GM18508 (cell line): Measurements from ENCODE around the gene PHKA2.
A peak's percentile ranks its signal among the peaks of the same experiment; 100 is the strongest.

Experiments used
- ATAC-seq: cut with Tn5 transposase; IDR thresholded peaks from one replicate; pipeline ENCODE4 v1.9.1; 2021; ENCODE audit warnings: moderate number of reproducible peaks; ENCODE audit not compliant: insufficient read depth, unreplicated experiment

PHKA2 gene

DNA sequence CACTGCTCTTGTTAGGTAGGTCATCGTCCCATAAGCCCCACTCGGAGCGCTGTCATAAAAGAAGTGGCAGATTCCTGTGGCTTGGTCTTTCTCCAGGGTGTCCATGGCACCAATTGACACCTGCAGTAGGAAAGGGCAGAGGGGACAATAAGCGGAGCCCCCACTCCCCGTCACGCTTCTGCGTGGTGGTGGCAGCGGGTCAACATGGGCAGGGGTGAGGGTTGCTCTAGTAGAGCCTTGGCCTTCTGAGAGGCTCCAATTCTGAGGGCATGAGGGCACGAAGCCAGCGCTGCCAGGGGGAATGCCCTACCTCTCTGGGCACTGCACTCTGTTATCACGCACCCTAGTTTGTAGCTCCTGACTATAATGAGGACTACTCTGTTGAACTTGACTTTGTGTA is 90.4 kb downstream of the PHKA2 start:
- no peak for ATAC-seq

DNA sequence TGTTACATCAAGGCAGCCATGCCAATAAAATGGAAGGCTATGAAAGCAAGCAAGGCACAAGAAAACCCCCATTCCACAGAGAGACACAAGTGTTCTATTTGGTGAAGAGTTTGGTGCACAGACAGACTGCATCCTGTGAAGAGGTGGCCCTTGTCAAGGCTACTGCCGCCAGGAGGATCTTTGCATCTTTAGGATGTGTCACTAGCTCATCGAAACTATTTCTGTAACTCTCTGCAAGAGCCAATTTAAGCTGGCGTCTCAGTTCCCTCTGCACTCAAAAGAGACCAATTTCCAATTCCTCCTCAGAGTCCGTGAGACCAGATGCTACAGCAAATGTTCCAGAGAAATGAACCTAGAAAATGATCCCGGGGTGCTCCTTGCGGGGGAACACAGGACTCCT is 91.0 kb downstream of the PHKA2 start:
- no peak for ATAC-seq

DNA sequence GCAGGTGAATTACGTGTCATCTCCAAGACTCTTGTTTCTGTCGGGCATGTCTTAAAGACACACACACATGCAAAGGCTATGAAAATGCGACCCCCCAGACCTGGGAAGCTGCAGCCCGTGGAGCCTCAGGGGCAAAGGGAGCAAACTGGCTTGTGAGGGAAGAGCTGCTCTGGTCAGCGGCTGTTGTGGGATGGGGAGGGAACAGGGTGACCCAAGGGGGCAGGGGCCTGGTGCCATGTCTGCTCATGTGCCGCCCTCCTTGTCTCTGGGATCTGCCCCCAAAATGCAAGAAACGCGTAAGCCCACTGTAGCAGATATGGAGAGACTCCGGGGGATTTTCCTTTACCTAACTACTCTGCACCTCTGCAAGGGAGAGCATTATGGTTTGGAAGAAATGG is 92.4 kb downstream of the PHKA2 start:
- ATAC-seq, result no peak

DNA sequence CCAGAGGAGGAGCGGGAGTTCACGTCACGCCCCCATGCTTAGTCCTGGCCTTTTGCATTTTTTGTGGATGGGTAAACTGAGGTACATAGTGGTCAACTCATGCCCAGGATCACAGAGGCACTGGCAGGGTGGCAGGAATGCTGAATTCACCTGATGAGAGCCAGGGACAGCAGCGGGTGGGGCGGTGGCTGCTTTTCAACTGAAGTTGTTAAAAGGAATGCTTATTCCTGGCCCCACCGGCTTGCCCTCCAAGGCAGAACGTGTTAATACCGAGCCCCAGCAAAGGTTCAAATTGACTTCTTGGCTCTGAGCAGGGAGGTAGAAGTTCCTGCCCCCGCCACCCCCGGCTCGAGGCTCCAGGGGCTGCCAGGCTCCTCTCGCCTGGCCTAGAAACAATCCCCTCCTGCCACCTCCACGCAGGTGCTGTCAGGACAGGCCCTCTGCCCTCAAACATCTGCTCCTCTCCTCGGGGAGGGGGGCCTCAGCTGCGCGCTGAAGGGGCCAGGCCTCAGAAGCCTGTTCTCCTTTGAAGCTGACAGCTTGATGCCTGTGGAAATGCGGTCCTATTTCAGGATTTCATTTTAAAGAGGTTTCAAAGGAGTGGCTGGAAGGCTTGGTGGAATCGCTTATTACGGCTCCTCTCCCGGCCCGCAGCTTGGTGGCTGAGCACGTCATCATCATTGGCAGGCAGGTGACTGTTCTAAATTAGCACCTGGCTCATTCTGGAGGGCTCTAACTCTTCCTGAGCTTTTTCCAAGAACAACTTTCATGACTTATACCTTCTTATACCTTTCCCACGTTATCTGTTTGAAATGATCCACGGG is 93.0 kb downstream of the PHKA2 start:
- no peak for ATAC-seq

DNA sequence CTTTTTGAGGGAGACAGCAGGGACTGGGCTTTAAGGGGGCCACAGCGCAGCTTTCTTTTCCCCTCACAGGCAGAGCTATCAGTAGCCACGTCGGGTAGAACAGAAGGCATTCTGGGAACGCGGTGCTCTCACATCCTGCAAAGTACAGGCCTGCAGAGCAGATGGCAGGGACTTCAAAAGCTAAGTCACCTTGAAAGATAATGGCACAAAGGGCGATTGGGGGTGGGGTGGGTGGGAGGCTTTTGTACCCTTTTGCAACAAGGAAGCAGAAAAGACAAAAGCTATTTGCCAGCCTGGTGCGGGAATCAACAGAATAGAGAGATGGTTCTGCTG is 93.9 kb downstream of the PHKA2 start:
- ATAC-seq, result no peak

DNA sequence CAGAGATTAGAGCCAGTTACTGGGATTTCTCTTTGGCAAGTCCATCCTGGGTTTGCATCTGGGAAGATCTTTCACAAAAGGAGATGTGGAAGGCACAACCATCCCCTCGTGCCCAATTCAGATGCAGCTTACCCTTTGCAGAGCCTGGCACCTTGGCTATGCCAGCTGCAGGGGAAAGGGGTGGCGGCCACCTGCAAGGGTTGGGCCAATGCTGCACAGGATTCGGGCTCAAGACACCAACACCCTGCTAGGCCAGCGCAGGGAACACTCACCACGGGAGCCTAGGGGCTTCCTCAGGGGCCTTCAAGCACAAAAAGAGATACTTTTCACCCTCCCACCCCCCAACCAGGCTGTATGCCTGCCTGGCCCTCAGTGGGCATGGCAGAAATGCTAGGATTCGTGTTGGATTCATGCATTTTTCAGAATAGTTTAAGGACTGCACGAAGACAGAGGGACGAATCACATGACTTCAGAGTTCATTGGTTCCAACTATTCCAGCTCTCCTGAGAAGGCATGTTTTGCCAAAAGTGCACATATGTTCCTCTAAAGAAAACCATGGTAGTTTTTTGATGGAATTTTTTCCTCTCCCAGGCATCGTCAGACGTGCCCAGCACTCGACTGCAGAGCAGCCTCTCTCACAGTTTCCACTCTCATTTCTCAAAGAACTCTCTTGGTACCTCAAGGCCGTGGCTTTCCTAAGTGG is 94.4 kb downstream of the PHKA2 start:
- no peak for ATAC-seq

DNA sequence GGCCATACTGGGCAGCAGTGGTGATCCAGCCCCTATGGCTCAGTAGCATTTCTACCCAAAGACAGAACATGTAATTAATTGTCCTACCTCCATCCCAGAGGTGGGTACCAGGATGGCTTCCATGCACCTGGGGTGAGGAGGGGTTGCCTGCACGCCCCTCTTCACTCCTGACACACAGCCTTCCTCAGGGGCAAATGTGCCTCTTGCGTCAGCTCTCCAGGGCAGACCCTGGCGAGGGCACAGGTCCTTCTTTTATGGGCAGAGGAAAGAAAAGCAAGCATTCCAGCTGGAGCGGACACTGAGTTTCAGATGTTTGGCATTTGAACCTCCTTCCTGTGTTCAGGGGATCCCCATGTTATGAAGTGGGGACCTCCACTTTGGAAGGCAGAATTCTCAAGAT is 95.6 kb downstream of the PHKA2 start:
- no peak for ATAC-seq

DNA sequence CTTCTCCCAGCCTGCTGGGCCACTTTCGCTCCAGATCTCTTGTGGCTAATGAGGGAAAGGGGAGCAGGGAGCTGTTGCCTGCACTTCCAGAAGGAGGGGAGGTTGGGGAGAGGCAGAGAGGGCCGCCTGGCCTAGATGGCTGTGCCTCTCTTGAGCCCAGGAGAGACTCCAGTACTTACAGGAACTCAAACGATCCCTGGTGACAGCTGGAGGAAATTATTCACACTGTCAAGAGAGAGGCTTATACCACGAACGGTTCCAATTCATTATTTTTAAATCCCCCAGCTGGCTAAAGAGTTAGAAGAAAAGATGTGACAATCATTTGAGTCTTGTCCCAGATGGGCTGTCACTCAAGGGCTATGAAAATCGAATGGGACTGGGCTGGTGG is 96.1 kb downstream of the PHKA2 start:
- ATAC-seq, result no peak

DNA sequence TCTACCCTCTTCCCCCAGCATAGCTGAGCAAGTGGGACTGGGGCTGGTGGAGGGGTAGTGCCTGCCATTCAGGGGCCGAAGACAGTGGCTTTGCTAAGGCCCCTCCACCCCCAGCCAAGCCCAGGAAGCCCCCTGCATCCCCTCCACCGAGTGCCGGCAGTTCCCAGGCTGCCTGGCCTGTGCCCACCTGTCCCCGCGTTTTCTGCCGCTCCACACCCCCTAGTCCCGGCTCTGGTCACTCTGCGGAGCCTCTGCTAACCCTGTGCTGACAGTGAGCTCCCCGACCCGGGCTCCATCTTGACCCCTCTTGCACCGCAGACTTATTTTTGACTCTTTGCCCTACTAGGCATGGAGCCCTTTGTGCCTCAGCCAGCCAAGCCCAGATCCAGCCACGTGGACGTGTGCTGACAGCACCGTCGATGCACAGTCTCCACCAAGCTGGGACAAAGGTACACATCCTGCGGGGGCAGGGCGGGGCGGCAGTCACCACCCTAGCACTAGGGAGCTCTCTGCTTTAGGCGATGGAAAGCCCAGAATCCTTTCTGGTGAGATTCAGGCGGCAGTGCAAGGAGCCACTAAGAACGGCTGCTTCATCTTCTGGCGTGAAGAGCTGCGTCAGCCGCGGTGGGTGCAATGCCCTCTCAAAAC is 96.6 kb downstream of the PHKA2 start:
- no peak for ATAC-seq

DNA sequence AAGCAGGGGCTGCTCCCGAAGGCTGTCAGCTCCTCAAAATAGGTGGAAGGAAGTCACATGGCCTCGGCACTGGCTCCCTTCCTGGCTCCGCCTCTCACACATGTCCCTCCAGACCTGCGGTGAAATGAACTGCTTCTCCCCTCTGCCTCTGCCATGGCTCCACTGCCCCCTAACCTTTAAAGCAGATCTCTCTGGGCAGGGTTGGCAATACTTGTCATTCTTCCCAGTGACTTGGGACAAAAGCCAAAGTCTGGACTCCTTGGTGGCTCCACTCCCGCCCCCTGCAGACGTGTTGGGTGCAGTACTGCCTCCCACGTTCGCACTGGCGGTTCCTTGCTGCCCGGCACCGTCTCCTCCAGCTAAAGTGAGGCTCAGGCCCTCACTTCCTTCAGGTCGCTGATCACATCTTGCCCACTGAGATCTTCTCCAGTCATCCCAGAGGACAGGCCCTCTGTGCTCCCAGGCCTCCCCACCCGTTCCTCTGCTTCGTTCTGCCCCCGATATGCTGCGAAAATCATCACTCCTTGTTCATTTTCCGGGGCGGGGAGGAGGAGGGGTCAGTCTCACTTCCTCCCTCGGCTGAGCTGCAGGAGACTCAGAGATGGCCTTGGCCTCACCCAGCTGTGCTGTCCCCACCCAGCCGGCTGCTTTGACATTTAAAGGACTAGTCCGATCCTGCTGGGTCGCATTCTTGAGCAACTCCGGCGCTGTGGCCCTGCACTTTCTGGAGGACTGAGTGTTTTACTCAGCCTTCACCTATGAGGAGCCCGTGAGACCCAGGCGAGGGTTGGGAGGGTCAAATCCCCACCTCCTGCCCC is 97.4 kb downstream of the PHKA2 start:
- peak; percentile 45 for ATAC-seq

DNA sequence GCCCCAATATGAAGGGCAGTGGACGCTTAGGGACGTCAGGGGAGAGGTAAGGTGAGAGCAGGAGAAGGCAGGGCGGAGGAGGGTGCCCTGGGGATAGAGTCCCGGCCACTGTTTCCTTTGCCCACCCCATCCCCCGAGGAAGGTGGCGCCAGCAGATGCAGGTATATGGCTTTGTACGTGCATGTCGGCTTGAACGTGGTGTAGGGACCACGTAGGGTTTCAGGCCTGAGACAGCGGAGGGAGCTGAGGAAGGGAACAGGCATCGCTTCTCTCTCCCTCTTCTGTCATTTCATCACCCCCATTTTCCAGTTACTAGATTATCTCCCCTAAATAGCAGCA is 97.9 kb downstream of the PHKA2 start:
- ATAC-seq, result peak; percentile 22

DNA sequence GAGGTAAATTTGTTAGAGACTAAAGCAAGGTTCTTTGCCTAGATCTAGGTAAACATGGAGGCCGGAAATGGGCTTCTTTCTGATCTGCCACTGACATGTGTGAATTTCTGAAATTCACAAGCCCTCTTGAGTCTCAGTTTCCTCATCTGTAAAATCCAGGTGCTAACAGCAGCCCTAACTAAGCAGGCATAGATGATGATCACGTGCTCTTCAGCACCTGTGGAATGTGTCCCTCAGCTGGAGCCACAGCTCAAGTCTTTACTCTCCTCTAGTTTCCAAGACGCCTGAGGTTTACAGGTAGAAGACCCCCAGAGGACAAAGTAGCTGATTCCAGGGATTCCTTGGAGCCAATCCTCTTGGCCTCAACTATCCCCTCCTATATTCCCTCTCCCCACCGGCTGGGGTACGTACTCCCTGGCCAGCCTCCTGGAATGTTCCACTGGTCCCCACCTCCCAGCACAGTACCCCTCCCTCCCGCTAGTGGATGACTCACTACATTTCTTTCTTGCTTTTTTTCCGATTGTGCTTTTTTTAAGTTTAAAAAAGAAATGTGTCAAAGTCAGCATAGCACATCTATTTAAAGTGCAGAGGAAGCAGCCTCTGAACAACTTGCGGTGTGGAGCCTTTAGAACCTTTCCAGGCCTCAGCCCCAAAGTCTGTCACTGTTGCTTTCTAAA is 98.4 kb downstream of the PHKA2 start:
- ATAC-seq, result no peak

DNA sequence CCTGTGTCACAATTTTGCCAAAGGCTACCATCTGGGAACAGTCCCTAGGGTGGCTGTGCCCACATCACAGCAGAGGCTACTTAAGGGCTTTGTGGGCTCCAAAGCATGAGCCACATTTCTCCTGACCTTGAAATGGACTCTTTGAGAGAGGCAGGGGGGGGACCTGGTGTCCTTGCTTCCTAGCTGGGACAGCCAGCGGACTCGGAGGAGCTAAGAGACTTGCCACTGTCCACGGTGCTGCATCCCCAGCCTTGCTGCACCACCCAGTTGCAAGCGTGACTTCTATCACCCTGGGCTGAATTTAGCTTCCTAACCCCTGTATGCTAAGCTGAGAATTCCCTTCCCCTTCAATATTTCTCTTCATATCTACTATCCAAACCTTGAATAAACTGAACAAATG is 99.0 kb downstream of the PHKA2 start:
- ATAC-seq, result no peak

DNA sequence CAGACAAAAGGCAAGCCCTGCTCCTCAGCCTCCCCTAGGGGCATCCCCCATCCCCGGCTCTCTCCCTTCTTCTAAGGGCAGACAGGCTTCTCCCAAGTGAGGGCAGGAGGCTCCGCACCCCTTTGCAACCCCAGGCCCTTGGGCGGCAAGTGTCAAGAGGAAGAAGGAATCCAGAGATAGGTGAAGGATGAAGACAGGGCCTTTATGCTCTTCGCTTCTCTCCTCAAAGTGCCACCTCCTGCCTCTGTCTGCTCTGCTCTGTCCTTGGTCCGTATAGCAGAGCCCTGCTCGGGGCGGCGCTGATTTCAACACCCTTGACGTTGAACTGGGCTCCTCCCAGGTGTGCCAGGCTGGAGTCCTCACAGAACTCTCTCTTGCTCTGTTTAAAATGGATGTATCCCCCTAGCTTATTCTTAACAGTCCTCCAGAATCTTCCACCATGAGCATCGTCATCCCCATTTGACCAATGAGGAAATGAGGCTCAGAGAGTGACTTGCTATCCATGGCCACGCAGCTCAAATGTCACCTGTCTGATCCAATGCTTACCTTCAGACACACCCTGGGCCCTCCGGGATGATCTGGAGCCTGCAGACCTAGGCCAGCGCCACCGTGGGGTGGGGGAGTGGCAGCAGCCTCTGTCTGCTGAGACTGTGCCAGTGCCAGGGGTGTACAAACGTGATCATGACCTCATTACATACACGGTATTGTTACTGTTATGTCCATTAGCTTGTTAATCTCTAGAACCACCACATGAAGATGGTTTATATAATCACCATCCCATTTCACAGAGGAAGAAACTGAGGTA is 99.8 kb downstream of the PHKA2 start:
- ATAC-seq, result no peak

DNA sequence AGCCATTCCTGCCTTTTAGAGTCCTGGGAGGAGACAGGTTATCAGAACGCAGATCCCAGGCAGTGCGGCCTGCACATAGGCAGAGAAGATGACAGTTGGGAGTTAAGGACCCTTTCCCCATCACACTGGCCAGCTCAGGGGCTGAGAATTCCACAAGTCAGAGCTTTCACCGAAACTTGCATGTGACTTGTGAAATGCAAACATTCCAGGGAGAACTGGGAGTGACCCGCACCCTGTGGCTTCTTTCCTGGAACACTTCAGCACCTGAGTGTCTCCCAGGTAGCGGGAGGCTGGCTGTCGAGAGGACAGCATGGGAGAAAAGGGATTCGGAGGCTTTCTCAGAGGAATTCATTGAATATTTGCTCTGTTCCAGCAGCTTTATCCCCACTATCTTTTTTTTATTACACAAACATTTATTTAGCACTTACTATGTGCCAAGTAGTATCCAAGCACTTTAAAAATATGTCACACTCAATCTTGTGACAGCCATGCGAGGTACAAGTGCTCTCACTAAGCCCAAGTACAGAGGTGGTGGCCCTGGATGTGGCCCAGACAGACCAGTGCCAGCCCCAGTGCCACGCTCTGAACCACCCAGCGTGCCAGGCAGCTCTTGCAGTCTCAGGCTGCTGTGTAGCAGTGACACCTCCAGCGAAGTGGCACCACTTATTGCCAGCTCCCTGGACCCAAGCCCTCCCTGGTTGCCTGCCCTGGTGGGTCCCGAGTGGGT is 100.5 kb downstream of the PHKA2 start:
- no peak for ATAC-seq

DNA sequence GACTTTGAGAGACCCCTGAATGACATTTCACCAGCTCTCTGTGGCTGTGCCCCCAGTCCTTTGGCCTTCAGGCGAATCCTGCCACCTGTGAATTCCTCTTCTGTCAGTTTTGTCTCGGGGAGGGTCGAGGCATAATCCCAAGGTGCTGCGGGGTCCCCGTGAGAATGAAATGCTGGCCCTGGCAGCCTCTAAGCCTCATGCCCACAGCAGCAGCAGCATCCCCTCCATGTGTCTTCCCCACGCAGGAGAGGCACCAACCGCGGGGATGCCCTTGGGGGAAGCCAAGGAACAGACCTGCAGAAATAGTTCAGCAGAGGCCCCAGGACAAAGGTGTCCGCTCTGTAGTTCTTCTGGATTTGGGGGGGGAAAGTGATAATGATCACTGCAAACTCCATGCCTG is 104.8 kb downstream of the PHKA2 start:
- ATAC-seq, result no peak

DNA sequence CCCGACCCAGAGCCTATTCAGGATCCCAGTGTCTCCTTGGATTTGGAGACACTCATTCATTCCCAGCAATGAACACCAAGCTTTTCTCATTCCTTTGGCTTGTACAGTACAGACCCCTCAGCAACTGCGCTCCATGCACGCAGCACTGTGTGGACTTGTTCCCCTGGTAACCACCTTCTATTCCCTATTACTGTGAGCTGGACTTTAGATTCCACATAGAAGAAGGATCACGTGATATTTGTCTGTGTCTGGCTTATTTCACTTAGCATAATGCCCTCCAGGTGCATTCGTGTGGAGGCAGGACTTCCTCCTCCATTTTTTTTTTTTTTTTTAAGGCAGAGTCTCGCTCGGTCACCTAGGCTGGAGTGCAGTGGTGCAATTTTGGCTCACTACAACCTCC is 106.4 kb downstream of the PHKA2 start:
- ATAC-seq, result no peak

DNA sequence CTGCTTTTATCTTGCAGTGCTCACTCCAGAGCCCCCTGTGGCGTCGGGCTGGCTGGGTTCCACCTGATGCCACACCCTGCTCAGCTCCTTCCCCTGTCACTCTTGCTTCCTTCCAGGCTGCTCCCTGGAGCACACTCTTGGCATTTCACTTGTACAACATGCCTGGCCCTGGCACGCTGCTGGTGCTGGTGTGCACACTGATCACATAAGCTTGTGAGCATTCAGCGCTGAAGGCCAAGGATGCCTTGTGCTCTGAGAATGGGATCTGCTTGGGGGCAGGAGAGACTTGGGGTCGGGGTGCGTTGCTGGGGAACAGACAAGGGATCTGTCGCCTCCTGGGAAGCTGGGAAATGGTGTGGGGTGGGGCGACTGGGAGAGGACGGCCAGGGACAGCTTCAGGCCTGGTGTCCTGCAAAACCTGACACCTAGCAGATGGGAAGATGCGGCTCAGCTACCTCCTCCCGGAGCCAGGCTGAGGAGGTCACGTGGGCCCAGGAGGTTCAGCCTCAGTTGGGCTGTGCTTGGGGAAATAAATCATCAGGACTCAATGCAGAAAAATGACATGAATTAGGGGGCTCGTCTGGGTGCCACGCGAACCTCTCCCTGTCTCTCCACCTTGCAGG is 108.5 kb downstream of the PHKA2 start:
- ATAC-seq, result no peak
